ENCODE measurements around the gene MKKS. TPM values are rescaled to one million over a fixed set of nuclear protein-coding genes. Genes with fewer than 3 reads are reported as not detected.

Gene MKKS
- total and polyA plus RNA-seq, 2 donors (not counting 1 experiment from before 2014, with no cell fraction given) = 6.0 to 12.6 TPM

DNA sequence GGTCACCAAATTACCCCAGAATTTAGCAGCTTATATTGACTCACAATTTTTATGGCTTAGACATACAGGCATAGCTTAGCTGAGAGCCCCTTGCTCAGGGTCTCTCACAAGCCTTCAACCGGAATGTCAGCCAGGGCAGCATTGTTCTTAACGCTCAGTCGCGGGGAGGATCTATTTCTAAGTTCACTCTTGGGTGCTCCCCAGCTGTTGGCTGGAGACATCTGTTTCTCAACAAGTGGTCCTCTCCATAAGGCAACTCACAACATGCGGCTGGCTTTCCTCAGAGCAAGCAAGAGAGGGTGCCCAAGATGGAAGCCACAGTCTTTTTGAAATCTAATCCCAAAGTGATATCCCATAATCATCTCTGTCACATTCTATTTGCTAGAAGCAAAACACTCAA is 47.7 kb upstream of the MKKS start:
- Histone ChIP-seq H3K27ac (ENCODE audit: low read length in 2 of 2) (no peak overlapping the region), H3K4me1 (ENCODE audit: control insufficient read depth in 2 of 2, insufficient read depth in 2 of 2, low read length in 2 of 2) (peaks cover 0 to under 1% of the 10 kb centered on the region in 2 donors), H3K27me3 (replicated peaks in 1 of 4; ENCODE audit: control extremely low read depth in 1 of 4, control insufficient read depth in 3 of 4, insufficient read depth in 4 of 4, low read length in 3 of 4) (no peaks in the 10 kb centered on the region), H4K20me1 (ENCODE audit: control insufficient read depth, insufficient read depth, low read length, poor library complexity, severe bottlenecking) (peaks cover 9% of the 10 kb centered on the region), H3K4me2 (replicated peaks; ENCODE audit: low read depth, low read length, poor library complexity, severe bottlenecking) (no peak overlapping the region), H3K9ac (ENCODE audit: low read length) (no peak overlapping the region), H3K9me3 (ENCODE audit: control extremely low read depth in 1 of 3, control insufficient read depth in 2 of 3, insufficient read depth in 1 of 3, low read length in 2 of 3) (no peaks in the 10 kb centered on the region), H3K79me2 (ENCODE audit: control insufficient read depth, insufficient read depth, low read length) (peaks cover 31% of the 10 kb centered on the region), H3K36me3 (replicated peaks in 1 of 2; ENCODE audit: control extremely low read depth in 1 of 2, control insufficient read depth in 1 of 2, extremely low read depth in 1 of 2, insufficient read depth in 2 of 2, low read length in 1 of 2) (no peaks in the 10 kb centered on the region), H2AFZ (ENCODE audit: insufficient read depth, low read depth, low read length, poor library complexity, severe bottlenecking) (no peak overlapping the region), H3K4me3 (ENCODE audit: control extremely low read depth in 1 of 5, extremely low read depth in 1 of 5, insufficient read depth in 1 of 5, low read depth in 2 of 5, low read length in 4 of 5) (no peak overlapping the region)
- DNase-seq (no peak), ATAC-seq (ENCODE audit: low read depth) (no peak)
- ChIA-PET CTCF (no interaction called here), POLR2A (no interaction called here)
- H3K9me3 Mint-ChIP-seq (ENCODE audit: insufficient read depth) = no peaks in the 10 kb centered on the region
- intact Hi-C loops (cut with micrococcal nuclease) = no loop called here
- no peaks in the 10 kb centered on the region for H3K27me3 Mint-ChIP-seq
- no peak overlapping the region for H3K4me3 Mint-ChIP-seq
- TF ChIP-seq EZH2 (IDR thresholded peaks at IDR 0.05; ENCODE audit: borderline replicate concordance, insufficient read depth, low read depth, low read length, poor library complexity, severe bottlenecking) = no peak
- TF ChIP-seq CTCF (IDR thresholded peaks at IDR 0.05) = no peak
- H3K27ac Mint-ChIP-seq = no peak overlapping the region
- H3K4me1 Mint-ChIP-seq = peaks cover 5% of the 10 kb centered on the region
- WGBS (ENCODE audit: insufficient coverage) = 92% methylated on average over 4 of the region's 5 CpGs

- H3K4me1 Mint-ChIP-seq = peaks cover 32% of the 10 kb centered on the region
- H4K20me1 ChIP-seq (ENCODE audit: control insufficient read depth, insufficient read depth, low read length, poor library complexity, severe bottlenecking) = peaks cover 9% of the 10 kb centered on the region
- H3K27me3 ChIP-seq (replicated peaks in 1 of 4; ENCODE audit: control extremely low read depth in 1 of 4, control insufficient read depth in 3 of 4, insufficient read depth in 4 of 4, low read length in 3 of 4) = no peaks in the 10 kb centered on the region
- no peak overlapping the region for H3K27ac ChIP-seq (ENCODE audit: low read length in 2 of 2)
- peaks cover 23 to 24% of the 10 kb centered on the region in 2 donors for H3K4me1 ChIP-seq (ENCODE audit: control insufficient read depth in 2 of 2, insufficient read depth in 2 of 2, low read length in 2 of 2)
- ATAC-seq (ENCODE audit: low read depth) (no peak), DNase-seq (no peak)
- no peaks in the 10 kb centered on the region for H3K36me3 ChIP-seq (replicated peaks in 1 of 2; ENCODE audit: control extremely low read depth in 1 of 2, control insufficient read depth in 1 of 2, extremely low read depth in 1 of 2, insufficient read depth in 2 of 2, low read length in 1 of 2)
- TF ChIP-seq CTCF (IDR thresholded peaks at IDR 0.05) (no peak), EZH2 (IDR thresholded peaks at IDR 0.05; ENCODE audit: borderline replicate concordance, insufficient read depth, low read depth, low read length, poor library complexity, severe bottlenecking) (no peak)
- H3K9ac ChIP-seq (ENCODE audit: low read length) = no peak overlapping the region
- H3K4me2 ChIP-seq (replicated peaks; ENCODE audit: low read depth, low read length, poor library complexity, severe bottlenecking) = no peak overlapping the region
- ChIA-PET CTCF (no interaction called here), POLR2A (no interaction called here)
- intact Hi-C loops (cut with micrococcal nuclease) = no loop called here
- no peaks in the 10 kb centered on the region for H3K9me3 ChIP-seq (ENCODE audit: control extremely low read depth in 1 of 3, control insufficient read depth in 2 of 3, insufficient read depth in 1 of 3, low read length in 2 of 3)
- no peak overlapping the region for H3K4me3 Mint-ChIP-seq
- no peaks in the 10 kb centered on the region for H3K9me3 Mint-ChIP-seq (ENCODE audit: insufficient read depth)
- H3K27me3 Mint-ChIP-seq = no peaks in the 10 kb centered on the region
- H3K27ac Mint-ChIP-seq = no peak overlapping the region
- no CpG with 5 or more reads among the region's 4 CpGs for WGBS (ENCODE audit: insufficient coverage)
- peaks cover 22% of the 10 kb centered on the region for H3K79me2 ChIP-seq (ENCODE audit: control insufficient read depth, insufficient read depth, low read length)
- H2AFZ ChIP-seq (ENCODE audit: insufficient read depth, low read depth, low read length, poor library complexity, severe bottlenecking) = no peak overlapping the region
- H3K4me3 ChIP-seq (ENCODE audit: control extremely low read depth in 1 of 5, extremely low read depth in 1 of 5, insufficient read depth in 1 of 5, low read depth in 2 of 5, low read length in 4 of 5) = no peak overlapping the region
These were observed 44.9 kb upstream of the MKKS start for GRCh38 chr20:10478930-10479329.
